NT2/D1 (cell line): ENCODE measurements around the gene DOCK9.

Source experiments
- SUZ12 ChIP-seq: IDR thresholded peaks from 2 replicates; pipeline ENCODE4 v1.6.1; 2011; ENCODE audit not compliant: insufficient read length, insufficient read depth; ENCODE audit errors: extremely low read depth
- YY1 ChIP-seq: IDR thresholded peaks from 2 replicates; pipeline ENCODE4 v1.6.1; 2011; ENCODE audit not compliant: insufficient read length, insufficient read depth

- TF ChIP-seq YY1, result no peak
- TF ChIP-seq SUZ12, result no peak
These were observed 77.4 kb downstream of the DOCK9 start for GRCh38 chr13:98900442-98900841.
